GM12865 (cell line): Measurements from ENCODE around the gene DCUN1D2.
"Not testable (repeated sequence)": the region's sequence is repeated elsewhere in the genome, so short reads cannot be mapped to it uniquely, and the experiment has no call there.

ENCODE experiments used
- DNase-seq: peaks from one replicate; pipeline ENCODE4 v3.0.0; 2010; ENCODE audit warnings: low read depth
- H3K4me3 ChIP-seq: 2 replicates; pipeline ENCODE4 v1.5.1; 2011; ENCODE audit warnings: mild to moderate bottlenecking, low read depth, low read length, control low read depth
- CTCF ChIP-seq: IDR thresholded peaks from 2 replicates; pipeline ENCODE4 v1.5.1; 2011; ENCODE audit warnings: low read length, control low read depth, low read depth, inconsistent platforms; ENCODE audit not compliant: insufficient read depth; ENCODE audit errors: missing control alignments

Gene DCUN1D2

DNA sequence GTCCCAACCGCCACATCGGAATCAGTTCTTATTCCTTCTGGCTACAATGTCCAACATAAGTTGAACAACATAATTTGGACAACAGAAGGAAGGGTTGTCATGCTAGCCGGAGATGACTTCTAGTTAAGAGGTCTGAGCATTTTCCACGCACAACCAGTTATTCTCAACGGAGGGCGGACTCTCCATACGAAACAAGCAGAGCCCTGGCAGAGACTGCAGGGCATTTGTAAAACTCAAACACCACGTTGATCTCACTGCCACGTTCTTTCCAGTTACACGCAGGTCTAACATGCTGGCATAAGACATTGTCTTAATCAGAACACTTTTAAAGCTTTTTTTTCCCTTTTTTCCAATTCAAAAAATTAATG is 38.3 kb upstream of the DCUN1D2 start:
- DNase-seq, result no peak
- H3K4me3 ChIP-seq, result no peak overlapping the region
- no peak for TF ChIP-seq CTCF

DNA sequence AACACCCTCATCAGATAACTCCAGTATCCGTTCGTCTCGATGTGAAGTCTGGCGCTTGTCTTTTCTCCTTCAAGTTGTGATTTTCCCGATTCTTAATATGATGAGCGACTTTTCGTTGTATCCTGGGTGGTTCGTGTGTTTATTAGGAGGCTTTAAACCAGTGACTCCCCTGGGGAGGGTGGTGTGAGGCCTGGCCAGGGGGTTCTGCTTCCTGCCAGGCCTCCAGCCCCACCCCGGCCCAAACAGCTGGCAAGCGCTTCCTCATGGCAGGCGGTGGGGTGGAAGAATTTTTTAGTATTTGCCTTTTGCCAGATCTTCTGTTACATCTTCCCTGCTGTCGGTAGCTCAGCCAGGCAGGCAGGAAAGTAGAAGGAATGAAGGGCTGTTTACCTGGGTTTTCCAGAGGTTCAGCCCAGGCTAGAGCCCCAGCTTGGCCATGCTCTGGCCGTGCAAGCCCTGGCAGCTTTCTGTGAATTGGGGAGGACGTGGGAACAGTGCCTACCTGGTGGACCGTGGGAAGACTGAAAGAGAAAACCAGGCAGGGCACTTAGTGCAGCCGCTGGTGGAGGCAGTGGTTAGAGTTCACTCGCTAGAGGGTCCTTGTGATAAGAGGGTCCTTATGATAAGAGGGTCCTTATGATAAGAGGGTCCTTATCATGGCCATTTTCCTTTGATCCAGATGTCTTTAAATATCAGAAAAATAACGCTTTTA is 37.7 kb upstream of the DCUN1D2 start:
- no peak for DNase-seq
- no peak overlapping the region for H3K4me3 ChIP-seq
- TF ChIP-seq CTCF, result no peak

- no peak for TF ChIP-seq CTCF
- DNase-seq, result no peak
- no peak overlapping the region for H3K4me3 ChIP-seq
Observed at GRCh38 chr13:113527272-113527958, 36.9 kb upstream of the DCUN1D2 start.

- no peak for DNase-seq
- TF ChIP-seq CTCF, result no peak
- H3K4me3 ChIP-seq, result no peak overlapping the region
Observed at GRCh38 chr13:113526466-113527220, 36.1 kb upstream of the DCUN1D2 start.

GRCh38 chr13:113522438-113522837 is 31.9 kb upstream of the DCUN1D2 start:
- not testable (repeated sequence) for H3K4me3 ChIP-seq, DNase-seq

DNA sequence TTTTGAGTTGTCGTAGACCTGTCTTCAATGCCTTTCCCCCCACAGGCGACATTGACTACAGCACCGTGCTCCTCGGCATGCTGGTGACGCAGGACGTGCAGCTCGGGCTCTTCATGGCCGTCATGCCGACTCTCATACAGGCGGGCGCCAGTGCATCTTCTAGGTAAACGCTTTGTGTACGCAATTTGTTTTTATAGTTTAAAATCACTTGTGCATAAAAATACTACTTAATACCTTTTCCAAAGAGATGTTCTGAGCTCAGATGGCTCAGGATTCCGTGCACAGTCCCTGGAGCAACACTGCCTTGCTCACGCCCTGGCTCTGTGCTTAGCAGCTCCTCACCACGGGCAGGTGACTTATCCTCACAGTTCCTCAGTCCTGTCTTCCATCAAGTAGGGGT is 30.1 kb upstream of the DCUN1D2 start:
- no peak for DNase-seq
- no peak for TF ChIP-seq CTCF
- no peak overlapping the region for H3K4me3 ChIP-seq

- H3K4me3 ChIP-seq, result no peak overlapping the region
- no peak for DNase-seq
- no peak for TF ChIP-seq CTCF
Observed at GRCh38 chr13:113519556-113519955, 29.0 kb upstream of the DCUN1D2 start.
